GM13976 (cell line): ENCODE measurements around the gene VPS18.

Experiments
- DNase-seq: peaks from one replicate; pipeline ENCODE4 v3.0.0; 2012; ENCODE audit warnings: low spot score
- CTCF ChIP-seq: IDR thresholded peaks from 2 replicates; pipeline ENCODE4 v1.5.1; 2012; ENCODE audit warnings: borderline replicate concordance, mild to moderate bottlenecking; ENCODE audit not compliant: insufficient read depth; ENCODE audit errors: extremely low read depth, missing control alignments, control extremely low read depth
- in situ Hi-C: fragments of 300-500 bp; cut with MboI; formaldehyde crosslinking; loops from one replicate; pipeline ENCODE4 v1.12.0; 2022; ENCODE audit warnings: low sequenced_read_pairs, mixed read lengths, inconsistent platforms; ENCODE audit not compliant: unreplicated experiment

Gene VPS18

GRCh38 chr15:40918799-40919392 lies 24.6 kb downstream of the VPS18 start:
- DNase-seq: no peak
- TF ChIP-seq CTCF: no peak
- in situ Hi-C loops: loop anchor here (25.0 kb wide), 1 partner anchor 93 kb away; no protein-coding TSS in a partner anchor

DNA sequence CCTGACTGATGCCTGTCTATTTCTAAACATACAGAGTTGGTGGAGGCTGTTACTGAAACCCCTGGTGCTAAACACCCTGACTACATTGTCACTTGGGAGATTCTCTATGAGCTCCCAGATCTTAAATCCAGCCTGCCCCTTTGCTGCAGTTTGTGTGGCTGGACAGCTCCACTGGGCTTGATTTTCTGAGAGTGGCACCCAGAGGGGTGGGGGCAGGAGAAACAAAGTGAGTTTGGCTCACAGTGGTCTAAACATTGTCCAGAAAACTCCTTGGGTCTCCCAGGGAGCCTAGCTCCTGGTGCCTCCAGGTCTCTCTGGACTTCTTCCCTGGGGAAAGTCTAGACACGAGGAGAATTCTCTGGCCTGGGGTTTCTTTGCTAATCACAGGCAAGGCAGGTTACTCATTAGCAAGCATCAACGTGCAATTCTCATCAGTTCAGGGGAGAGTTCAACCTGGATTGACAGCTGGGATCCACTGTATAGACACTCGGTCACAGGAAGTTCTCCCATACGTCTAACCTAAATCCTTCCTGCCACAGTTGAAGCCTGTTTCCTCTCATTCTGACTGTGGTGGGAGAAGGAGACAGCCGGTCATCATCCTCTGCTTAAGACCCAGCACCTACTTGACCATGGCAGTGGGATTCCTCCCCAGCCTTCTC lies 27.8 kb downstream of the VPS18 start:
- in situ Hi-C loops: loop anchor here (10.0 to 25.0 kb wide), 2 partner anchors 90 to 253 kb away; no protein-coding TSS in a partner anchor
- no peak for DNase-seq
- no peak for TF ChIP-seq CTCF

DNA sequence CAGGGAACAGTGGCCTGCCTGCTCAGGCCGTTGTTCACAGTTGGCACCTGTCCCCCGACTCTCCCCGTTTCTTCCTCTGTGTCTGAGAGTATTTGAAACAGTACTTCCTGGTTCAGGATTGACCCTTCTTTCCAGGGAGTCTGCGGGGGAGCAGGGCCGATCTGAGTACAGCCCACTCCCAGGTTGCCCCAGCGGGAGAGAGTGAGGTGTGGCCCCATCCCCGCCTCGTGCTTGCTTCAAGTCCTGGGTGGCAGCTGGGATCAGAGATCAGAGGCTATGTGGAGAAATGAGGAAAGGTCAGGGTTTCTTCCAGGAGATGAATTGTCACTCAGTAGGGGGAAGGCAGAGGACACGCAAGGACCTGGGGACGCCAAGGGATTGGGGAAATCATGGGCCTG lies 28.4 kb downstream of the VPS18 start:
- in situ Hi-C loops: loop anchor here (10.0 to 25.0 kb wide), 2 partner anchors 90 to 252 kb away; no protein-coding TSS in a partner anchor
- TF ChIP-seq CTCF: no peak

DNA sequence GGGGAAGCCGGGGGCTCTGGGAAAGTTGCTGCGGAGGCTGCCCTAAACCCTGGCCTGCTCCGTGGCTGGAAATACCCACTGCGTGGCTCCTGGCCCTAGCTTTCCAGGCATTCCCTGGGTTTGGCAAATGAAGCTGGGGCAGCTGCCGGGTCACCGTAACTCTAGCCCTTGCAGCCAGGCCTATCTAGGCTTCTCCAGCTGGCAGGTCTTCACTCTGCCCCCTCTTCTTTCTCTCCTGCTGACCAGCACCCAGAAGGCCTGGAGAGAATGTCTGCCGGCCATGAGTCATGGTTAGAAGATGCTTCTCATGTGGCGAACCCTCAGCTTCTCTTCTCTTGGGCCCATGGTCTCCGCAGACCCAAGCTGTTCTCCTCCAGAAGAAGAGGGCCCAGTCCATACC lies 29.3 kb downstream of the VPS18 start:
- no peak for DNase-seq
- in situ Hi-C loops: loop anchor here (10.0 to 25.0 kb wide), 2 partner anchors 89 to 251 kb away; no protein-coding TSS in a partner anchor
- no peak for TF ChIP-seq CTCF

More for the DNA sequence above, 28.4 kb downstream of the VPS18 start:
- DNase-seq: no peak

GRCh38 chr15:40925495-40925862 lies 31.2 kb downstream of the VPS18 start:
- no peak for TF ChIP-seq CTCF
- in situ Hi-C loops: loop anchor here (10.0 kb wide), 1 partner anchor 249 kb away; no protein-coding TSS in a partner anchor
- no peak for DNase-seq

DNA sequence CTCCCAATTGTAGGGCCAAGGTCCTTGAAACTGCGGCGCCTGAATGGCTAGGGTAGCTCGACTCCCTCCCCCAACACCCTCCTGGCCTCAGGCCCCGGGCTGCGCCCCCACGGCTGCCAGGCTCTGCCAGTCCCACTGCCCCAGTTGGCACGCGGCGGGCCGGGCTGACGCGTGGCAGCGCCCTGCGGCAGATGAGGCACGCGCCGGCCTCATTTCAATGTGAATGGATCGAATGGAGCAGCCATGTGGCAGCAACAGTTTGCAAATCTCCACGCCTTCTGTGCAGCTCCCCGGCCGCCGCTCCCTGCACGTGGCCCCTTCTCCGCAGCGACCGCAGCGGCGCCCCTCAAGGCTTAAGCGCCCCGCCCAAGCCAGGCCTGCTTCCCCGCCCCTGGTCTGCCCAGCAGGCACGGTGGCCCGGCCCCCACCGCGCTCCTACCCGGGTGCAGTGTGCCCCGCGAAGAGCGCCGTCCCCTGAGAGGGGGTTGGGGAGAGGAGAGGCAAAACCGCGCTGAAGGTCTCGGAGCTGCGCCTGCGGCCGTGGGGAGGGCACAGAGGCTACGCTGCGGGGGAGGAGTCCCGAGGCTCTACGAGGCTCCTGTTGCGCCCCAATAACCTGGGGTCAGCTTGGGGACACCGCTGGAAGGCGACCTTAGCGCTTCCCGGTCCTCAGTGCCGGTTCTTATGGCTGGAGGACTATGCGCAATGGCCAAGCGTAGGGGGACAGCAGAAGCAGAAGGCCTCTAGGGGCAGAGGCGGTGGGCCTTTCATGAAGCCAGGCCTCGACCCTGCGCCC lies 31.8 kb downstream of the VPS18 start:
- DNase-seq: no peak
- in situ Hi-C loops: loop anchor here (10.0 kb wide), 1 partner anchor 249 kb away; no protein-coding TSS in a partner anchor
- TF ChIP-seq CTCF: no peak
